CD4-positive, alpha-beta memory T cell (primary cell): ENCODE measurements around the gene SELENBP1. TPM values are rescaled to one million over a fixed set of nuclear protein-coding genes. Genes with fewer than 3 reads are reported as not detected.

Experiments used
- CTCF ChIA-PET: fragments of 350-600 bp; sonication (Branson Sonifier 250); formaldehyde crosslinking; loops from one replicate; lab custom pipeline; 2021; ENCODE audit warnings: inconsistent platforms; ENCODE audit not compliant: partially characterized antibody; lab: Charles Lee
- POLR2A ChIA-PET: fragments of 350-600 bp; sonication (Branson Sonifier 250); formaldehyde crosslinking; loops from one replicate; lab custom pipeline; 2021; ENCODE audit not compliant: partially characterized antibody; lab: Charles Lee
- DNase-seq, 5 donors: peaks; one replicate each; pipeline versions ENCODE4 v3.0.0 to v3.0.0-alpha.2; 2020 to 2022; ENCODE audit warnings: mixed read lengths in 1 of 5
- H3K27ac ChIP-seq: one replicate; pipeline ENCODE4 v1.7.0; 2013; ENCODE audit warnings: low read depth, low read length
- H3K27me3 ChIP-seq: 2 replicates; pipeline ENCODE4 v1.7.0; 2013; ENCODE audit warnings: mild to moderate bottlenecking, low read length, moderate library complexity; ENCODE audit not compliant: insufficient read depth
- H3K36me3 ChIP-seq: 2 replicates; pipeline ENCODE4 v1.7.0; 2013; ENCODE audit warnings: mild to moderate bottlenecking, low read length, moderate library complexity; ENCODE audit not compliant: insufficient read depth
- H3K4me1 ChIP-seq: 2 replicates; pipeline ENCODE4 v1.7.0; 2013; ENCODE audit warnings: mild to moderate bottlenecking, low read length, moderate library complexity; ENCODE audit not compliant: insufficient read depth
- H3K4me3 ChIP-seq, 2 donors: one replicate each; pipeline ENCODE4 v1.7.0; 2013; ENCODE audit warnings: low read length in 2 of 2, mild to moderate bottlenecking in 1 of 2
- H3K9me3 ChIP-seq, 2 donors: one replicate each; pipeline ENCODE4 v1.7.0; 2013; ENCODE audit warnings: low read length in 2 of 2, control low read depth in 1 of 2; ENCODE audit not compliant: control insufficient read depth in 1 of 2
- H3K27ac Mint-ChIP-seq, 7 donors: one replicate each; pipeline ENCODE4 v1.8.0; 2020 to 2021; ENCODE audit warnings: mixed read lengths in 7 of 7, mild to moderate bottlenecking in 6 of 7, inconsistent platforms in 3 of 7, moderate library complexity in 3 of 7
- H3K27me3 Mint-ChIP-seq, 2 donors: one replicate each; pipeline ENCODE4 v1.8.0; 2020 to 2021; ENCODE audit warnings: mixed read lengths in 2 of 2
- H3K36me3 Mint-ChIP-seq, 2 donors: one replicate each; pipeline ENCODE4 v1.8.0; 2020 to 2021; ENCODE audit warnings: mixed read lengths in 2 of 2, inconsistent platforms in 1 of 2, mild to moderate bottlenecking in 1 of 2
- H3K4me1 Mint-ChIP-seq, 4 donors: one replicate each; pipeline ENCODE4 v1.8.0; 2020 to 2021; ENCODE audit warnings: mixed read lengths in 4 of 4, mild to moderate bottlenecking in 1 of 4
- H3K4me3 Mint-ChIP-seq, 8 donors: one replicate each; pipeline ENCODE4 v1.8.0; 2020 to 2021; ENCODE audit warnings: mixed read lengths in 8 of 8, mild to moderate bottlenecking in 7 of 8, moderate library complexity in 6 of 8, inconsistent platforms in 3 of 8
- H3K9me3 Mint-ChIP-seq, 8 donors: one replicate each; pipeline ENCODE4 v1.8.0; 2020 to 2021; ENCODE audit warnings: mixed read lengths in 8 of 8, mild to moderate bottlenecking in 5 of 8, inconsistent platforms in 3 of 8, moderate library complexity in 1 of 8
- intact Hi-C: fragments of 100-400 bp; cut with micrococcal nuclease; formaldehyde crosslinking; loops from one replicate; pipeline ENCODE4 v1.15.1; 2023
- polyA plus RNA-seq, 2 donors: library from polyadenylated mRNA; unstranded; fragments of 300-500 nt; fragmentation: Illumina TruSeq; gene quantifications; one replicate each; pipeline ENCODE4 v1.2.3, GENCODE V29; 2021
- total RNA-seq, 2 experiments: library from RNA; stranded (reverse); gene quantifications; one replicate each; pipeline ENCODE4 v1.2.3, GENCODE V29; 2021

SELENBP1 gene
- total and polyA plus RNA-seq, 4 experiments from 2014 or later, result not detected

DNA sequence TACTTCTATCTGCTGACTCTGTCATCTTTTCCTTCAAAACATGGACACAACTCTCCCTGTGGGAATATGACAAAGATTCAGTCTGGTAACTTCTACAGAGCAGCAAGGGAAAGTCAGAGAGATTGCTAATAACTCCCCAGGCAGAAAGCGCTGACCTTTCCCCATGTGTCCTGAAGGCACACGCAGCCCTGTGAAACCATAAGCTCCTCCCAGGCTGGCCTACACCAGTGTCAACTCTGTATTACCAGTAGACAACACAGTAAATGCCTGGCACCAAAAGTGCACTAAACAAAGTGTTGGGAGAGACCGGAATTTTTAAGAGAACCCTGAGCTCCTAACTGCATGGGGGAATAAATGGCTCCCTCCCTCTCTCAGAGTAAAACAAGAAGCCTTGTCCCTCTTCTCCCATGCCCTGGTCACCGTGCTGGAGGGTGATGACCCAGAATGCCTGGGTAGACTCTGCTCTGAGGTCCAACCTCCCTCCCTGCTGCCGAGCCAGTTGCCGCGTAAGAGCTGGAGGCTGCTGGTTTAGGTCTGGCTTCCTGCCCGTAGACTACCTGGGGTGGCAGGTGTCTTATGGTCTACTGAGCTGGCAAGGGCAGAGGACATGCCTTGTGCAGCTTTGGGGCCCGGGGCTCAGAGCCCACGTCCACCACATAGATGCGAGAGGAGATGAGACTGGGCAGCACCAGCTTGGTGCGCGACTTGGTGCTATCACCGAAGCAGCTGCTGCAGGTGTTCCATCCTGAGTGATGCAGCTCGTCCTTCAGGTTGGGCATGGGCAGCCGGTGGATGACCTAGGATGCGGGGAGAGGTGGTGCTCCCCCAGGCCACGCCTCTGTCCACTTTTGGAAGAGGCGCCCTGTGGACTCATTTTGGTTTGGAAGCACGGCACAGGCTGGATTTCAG lies 3.9 kb downstream of the SELENBP1 start:
- Histone ChIP-seq H3K4me1 (no peaks in the 10 kb centered on the region), H3K27ac (no peak overlapping the region), H3K9me3 (no peaks in the 10 kb centered on the region), H3K27me3 (no peaks in the 10 kb centered on the region), H3K36me3 (no peaks in the 10 kb centered on the region), H3K4me3 (no peak overlapping the region)
- Mint-ChIP-seq H3K27me3 (peaks cover 0 to 2% of the 10 kb centered on the region in 2 donors), H3K27ac (no peak overlapping the region), H3K4me1 (no peaks in the 10 kb centered on the region), H3K9me3 (no peaks in the 10 kb centered on the region), H3K36me3 (no peaks in the 10 kb centered on the region), H3K4me3 (no peak overlapping the region)
- ChIA-PET CTCF (no interaction called here), POLR2A (no interaction called here)
- intact Hi-C loops, result no loop called here
- no peak for DNase-seq

DNA sequence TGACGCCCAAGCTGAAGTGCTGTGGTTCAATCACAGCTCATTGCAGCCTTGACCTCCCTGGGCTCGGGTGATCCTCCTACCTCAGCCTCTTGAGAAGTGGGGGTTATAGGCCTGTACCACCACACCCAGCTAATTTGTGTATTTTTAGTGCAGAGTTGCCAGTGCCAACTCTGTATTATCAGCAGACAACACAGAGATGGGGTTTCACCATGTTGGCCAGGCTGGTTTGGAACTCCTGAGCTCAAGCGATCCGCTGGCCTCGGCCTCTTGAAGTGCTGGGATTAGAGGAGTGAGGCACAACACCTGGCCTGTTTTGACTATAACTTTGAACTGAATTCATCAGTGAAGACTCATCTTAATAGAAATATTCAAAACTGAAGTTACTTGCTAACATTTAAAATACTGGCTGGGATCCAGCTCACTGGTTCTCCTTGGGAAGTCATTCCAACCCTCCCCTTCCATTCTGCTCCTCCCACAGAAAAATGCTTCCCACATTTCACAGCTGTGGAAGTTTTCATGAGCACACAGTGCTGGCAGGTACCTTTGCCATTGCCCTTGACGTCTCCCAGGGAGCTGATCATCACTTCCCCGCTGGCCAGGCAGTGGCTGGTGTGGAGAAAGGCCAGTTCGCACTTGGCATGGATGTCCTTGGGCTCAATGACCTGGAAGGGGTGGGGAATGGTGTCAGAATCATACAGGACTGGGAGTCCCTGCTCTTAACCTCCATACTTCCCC lies 4.7 kb downstream of the SELENBP1 start:
- POLR2A ChIA-PET, result no interaction called here

DNA sequence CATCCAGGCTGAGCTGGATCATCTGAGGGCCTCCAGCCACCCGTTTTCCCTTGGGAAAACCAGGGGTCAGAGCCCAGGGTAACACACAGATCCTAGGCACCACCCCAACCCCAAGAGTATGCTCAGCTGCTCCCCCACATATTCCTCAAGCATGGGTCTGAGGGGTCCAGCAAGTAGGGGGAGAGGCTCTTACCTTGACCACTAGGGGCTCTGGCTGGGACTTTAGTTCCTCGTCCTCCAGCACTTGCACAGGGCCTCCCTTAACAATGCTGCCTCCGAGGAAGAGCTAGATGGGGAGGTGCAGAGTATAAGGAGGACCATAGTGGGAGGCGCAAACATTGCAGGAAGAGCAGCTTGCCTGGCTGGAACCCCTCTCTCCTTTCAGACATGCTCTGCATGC lies 7.5 kb downstream of the SELENBP1 start:
- Mint-ChIP-seq H3K36me3 (peaks cover 0 to 3% of the 10 kb centered on the region in 2 donors), H3K9me3 (peaks cover 0 to 9% (median 1%) of the 10 kb centered on the region in 8 donors), H3K4me1 (no peaks in the 10 kb centered on the region), H3K27ac (no peak overlapping the region), H3K27me3 (peaks cover 0 to 2% of the 10 kb centered on the region in 2 donors), H3K4me3 (no peak overlapping the region)
- intact Hi-C loops, result no loop called here
- Histone ChIP-seq H3K9me3 (no peaks in the 10 kb centered on the region), H3K27ac (no peak overlapping the region), H3K27me3 (no peaks in the 10 kb centered on the region), H3K36me3 (no peaks in the 10 kb centered on the region), H3K4me3 (no peak overlapping the region), H3K4me1 (no peaks in the 10 kb centered on the region)
- no peak for DNase-seq
- ChIA-PET CTCF (interaction anchor here (0.7 to 0.9 kb wide), 2 partner anchors 24 to 26 kb away, joined by 3 to 4 read pairs; no protein-coding TSS in a partner anchor), POLR2A (no interaction called here)

More for the DNA sequence above, 4.7 kb downstream of the SELENBP1 start:
- H3K9me3 ChIP-seq, result no peaks in the 10 kb centered on the region
- Mint-ChIP-seq H3K36me3 (no peaks in the 10 kb centered on the region), H3K27ac (no peak overlapping the region), H3K9me3 (peaks cover 0 to 4% (median 0%) of the 10 kb centered on the region in 8 donors), H3K4me3 (no peak overlapping the region), H3K4me1 (no peaks in the 10 kb centered on the region), H3K27me3 (peaks cover 0 to 2% of the 10 kb centered on the region in 2 donors)
- H3K4me1 ChIP-seq, result no peaks in the 10 kb centered on the region
- DNase-seq, result no peak
- H3K27me3 ChIP-seq, result no peaks in the 10 kb centered on the region
- H3K36me3 ChIP-seq, result no peaks in the 10 kb centered on the region
- H3K4me3 ChIP-seq, result no peak overlapping the region
- CTCF ChIA-PET, result interaction anchor here (1.2 kb wide), 1 partner anchor 15 kb away, joined by 4 read pairs; no protein-coding TSS in a partner anchor
- intact Hi-C loops, result no loop called here
- no peak overlapping the region for H3K27ac ChIP-seq

DNA sequence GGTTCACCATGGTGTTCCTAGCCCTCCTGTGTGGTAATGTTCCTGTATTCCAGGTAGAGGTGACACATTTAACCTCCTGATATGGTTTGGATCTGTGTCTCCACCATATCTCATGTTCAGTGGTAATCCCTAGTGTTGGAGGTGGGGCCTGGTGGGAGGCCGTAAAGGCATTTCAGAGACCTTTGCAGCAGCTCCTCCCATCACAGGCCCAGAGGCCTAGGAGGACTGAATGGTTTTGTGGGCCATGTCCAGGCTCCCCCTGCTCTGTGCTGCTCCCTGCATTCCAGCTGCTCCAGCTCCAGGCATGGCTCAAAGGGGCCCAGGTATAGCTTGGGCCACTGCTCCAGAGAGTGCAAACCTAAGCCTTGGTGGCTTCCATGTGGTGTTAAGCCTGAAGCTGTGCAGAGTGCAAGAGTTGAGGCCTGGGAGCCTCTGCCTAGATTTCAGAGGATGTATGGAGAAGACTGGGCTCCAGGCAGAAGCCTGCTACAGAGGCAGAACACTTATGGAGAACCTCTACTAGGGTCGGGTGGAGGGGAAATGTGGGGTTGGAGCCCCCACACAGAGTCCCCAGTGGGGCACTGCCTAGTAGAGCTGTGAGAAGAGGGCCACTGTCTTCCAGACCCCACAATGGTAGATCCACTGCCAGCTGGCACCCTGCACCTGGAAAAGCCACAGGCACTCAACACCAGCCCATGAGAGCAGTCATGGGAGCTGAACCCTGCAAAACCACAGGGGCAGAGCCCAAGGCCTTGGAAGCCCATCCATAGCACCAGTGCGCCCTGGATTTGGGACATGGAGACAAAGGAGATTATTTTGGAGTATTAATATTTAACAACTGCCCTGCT lies 10.0 kb downstream of the SELENBP1 start:
- ChIA-PET CTCF (no interaction called here), POLR2A (no interaction called here)
- Histone ChIP-seq H3K36me3 (no peaks in the 10 kb centered on the region), H3K27ac (no peak overlapping the region), H3K4me3 (no peak overlapping the region), H3K4me1 (no peaks in the 10 kb centered on the region), H3K27me3 (no peaks in the 10 kb centered on the region), H3K9me3 (no peaks in the 10 kb centered on the region)
- no peaks in the 10 kb centered on the region for H3K4me1 Mint-ChIP-seq
- peaks cover 0 to 3% of the 10 kb centered on the region in 2 donors for H3K36me3 Mint-ChIP-seq
- peaks cover 0 to 9% (median 1%) of the 10 kb centered on the region in 8 donors for H3K9me3 Mint-ChIP-seq
- intact Hi-C loops, result no loop called here
- DNase-seq, result no peak
- H3K27ac Mint-ChIP-seq, result no peak overlapping the region
- peaks cover 0 to 2% of the 10 kb centered on the region in 2 donors for H3K27me3 Mint-ChIP-seq
- H3K4me3 Mint-ChIP-seq, result no peak overlapping the region

DNA sequence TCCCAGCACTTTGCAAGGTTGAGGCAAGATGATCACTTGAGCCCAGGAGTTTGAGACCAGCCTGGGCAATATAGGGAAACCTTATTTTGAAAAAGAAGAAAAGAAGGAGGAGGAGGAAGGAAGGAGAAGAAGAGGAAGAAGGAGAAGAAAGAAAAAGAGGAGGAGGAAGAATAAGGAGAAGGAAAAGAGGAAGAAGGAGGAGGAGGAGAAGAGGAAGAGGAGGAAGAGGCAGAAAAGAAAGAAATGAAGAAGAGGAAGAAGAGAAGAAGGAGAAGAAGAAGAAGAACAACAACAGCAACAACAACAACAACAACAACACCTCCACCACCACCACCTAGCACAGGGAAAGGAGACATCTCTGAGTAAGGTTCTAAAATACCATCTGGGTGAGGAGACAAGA lies 10.6 kb downstream of the SELENBP1 start:
- H3K36me3 ChIP-seq, result no peaks in the 10 kb centered on the region
- ChIA-PET CTCF (no interaction called here), POLR2A (interaction anchor here (0.6 kb wide), 1 partner anchor 165 kb away, joined by 3 read pairs; no protein-coding TSS in a partner anchor)
- no peak overlapping the region for H3K27ac ChIP-seq
- intact Hi-C loops, result no loop called here
- no peak overlapping the region for H3K4me3 Mint-ChIP-seq
- H3K4me3 ChIP-seq, result no peak overlapping the region
- H3K27me3 ChIP-seq, result no peaks in the 10 kb centered on the region
- H3K27ac Mint-ChIP-seq, result no peak overlapping the region
- peaks cover 0 to 3% of the 10 kb centered on the region in 2 donors for H3K36me3 Mint-ChIP-seq
- DNase-seq, result no peak
- H3K9me3 Mint-ChIP-seq, result peaks cover 0 to 9% (median 1%) of the 10 kb centered on the region in 8 donors
- H3K4me1 ChIP-seq, result no peaks in the 10 kb centered on the region
- H3K9me3 ChIP-seq, result no peaks in the 10 kb centered on the region
- H3K27me3 Mint-ChIP-seq, result no peaks in the 10 kb centered on the region
- no peaks in the 10 kb centered on the region for H3K4me1 Mint-ChIP-seq

DNA sequence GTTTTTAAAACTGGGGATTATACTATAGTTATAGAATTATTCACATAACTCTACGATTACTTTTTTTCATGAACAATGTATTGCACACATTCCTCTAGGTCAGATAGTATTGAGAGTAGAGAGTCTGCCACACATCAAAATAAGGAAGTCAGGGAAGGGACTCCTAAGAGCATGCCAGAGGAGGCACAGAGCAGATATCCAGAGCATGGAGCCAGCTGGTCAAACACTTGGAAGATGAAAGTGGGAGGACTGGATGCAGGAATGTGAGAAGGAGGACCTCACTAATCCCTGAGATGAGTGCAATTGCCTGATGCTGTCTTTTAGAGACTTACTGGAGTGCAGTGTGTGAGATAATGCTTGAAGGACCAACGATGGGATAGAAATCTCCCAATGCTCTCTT lies 15.8 kb downstream of the SELENBP1 start:
- Mint-ChIP-seq H3K36me3 (peaks cover 0 to 3% of the 10 kb centered on the region in 2 donors), H3K4me1 (no peaks in the 10 kb centered on the region), H3K27me3 (no peaks in the 10 kb centered on the region), H3K27ac (peak overlapping the region in 2 of 7 donors; percentile 3 to 38), H3K9me3 (peaks cover 0 to 6% (median 0%) of the 10 kb centered on the region in 8 donors), H3K4me3 (no peak overlapping the region)
- ChIA-PET CTCF (interaction anchor here (0.9 to 1.1 kb wide), 2 partner anchors 16 to 17 kb away, joined by 3 to 4 read pairs; no protein-coding TSS in a partner anchor), POLR2A (no interaction called here)
- no peak for DNase-seq
- no peak overlapping the region for H3K27ac ChIP-seq
- H3K27me3 ChIP-seq, result no peaks in the 10 kb centered on the region
- H3K4me1 ChIP-seq, result no peaks in the 10 kb centered on the region
- no peaks in the 10 kb centered on the region for H3K36me3 ChIP-seq
- intact Hi-C loops, result no loop called here
- H3K4me3 ChIP-seq, result no peak overlapping the region
- H3K9me3 ChIP-seq, result no peaks in the 10 kb centered on the region
